ENCODE measurements around the gene PIGV.

PIGV gene

GRCh38 chr1:26787706-26788514 is at the start of gene PIGV:
PIGV (plus strand) TSS chr1:26787950; CDS start chr1:26790816, 2,866 bp downstream.
- DNase-seq = peak; percentile 76 to 87 (median 80)

- no peak for DNase-seq
Measured at GRCh38 chr1:26739329-26739914, 48.3 kb upstream of the PIGV start.

- DNase-seq = no peak
Measured at GRCh38 chr1:26740023-26740634, 47.6 kb upstream of the PIGV start.

- no peak for DNase-seq
Measured at GRCh38 chr1:26740952-26741351, 46.8 kb upstream of the PIGV start.

DNA sequence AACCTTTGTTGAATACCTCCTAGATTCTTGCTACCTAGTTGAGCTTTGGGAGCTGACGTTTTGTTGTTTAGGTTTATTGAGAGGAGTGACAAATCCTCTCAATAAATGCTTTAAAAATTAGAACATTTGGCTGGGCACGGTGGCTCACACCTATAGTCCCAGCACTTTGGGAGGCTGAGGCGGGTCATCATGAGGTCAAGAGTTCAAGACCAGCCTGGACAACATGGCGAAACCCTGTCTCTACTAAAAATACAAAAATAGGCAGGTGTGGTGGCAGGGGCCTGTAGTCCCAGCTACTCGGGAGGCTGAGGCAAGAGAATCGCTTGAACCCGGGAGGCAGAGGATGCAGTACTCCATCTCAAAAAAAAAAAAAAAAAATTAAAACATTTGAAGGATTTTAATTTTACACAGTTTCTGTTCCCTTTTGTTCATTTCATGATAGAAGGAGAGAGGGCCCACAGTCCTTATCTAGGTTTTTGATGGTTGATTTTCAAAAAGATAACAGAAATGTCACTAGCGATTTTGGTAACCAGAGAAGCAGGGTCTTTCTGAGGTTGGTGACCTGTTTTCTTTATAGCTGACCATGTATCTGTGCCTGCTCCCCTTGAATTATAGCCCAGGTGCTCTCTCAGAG is 44.2 kb upstream of the PIGV start:
- no peak for DNase-seq

GRCh38 chr1:26744075-26744959 is 43.4 kb upstream of the PIGV start:
- DNase-seq = peak; percentile 19 to 56 (median 42)

- no peak for DNase-seq
Measured at GRCh38 chr1:26745191-26745590, 42.6 kb upstream of the PIGV start.

- DNase-seq = no peak
Measured at GRCh38 chr1:26747048-26747447, 40.7 kb upstream of the PIGV start.

GRCh38 chr1:26748351-26748750 is 39.4 kb upstream of the PIGV start:
- DNase-seq = no peak

- no peak for DNase-seq
Measured at GRCh38 chr1:26749458-26749857, 38.3 kb upstream of the PIGV start.

- no peak for DNase-seq
Measured at GRCh38 chr1:26750428-26750827, 37.3 kb upstream of the PIGV start.

GRCh38 chr1:26752519-26752918 is 35.2 kb upstream of the PIGV start:
- DNase-seq = no peak

GRCh38 chr1:26754086-26754874 is 33.5 kb upstream of the PIGV start:
- DNase-seq = no peak

DNA sequence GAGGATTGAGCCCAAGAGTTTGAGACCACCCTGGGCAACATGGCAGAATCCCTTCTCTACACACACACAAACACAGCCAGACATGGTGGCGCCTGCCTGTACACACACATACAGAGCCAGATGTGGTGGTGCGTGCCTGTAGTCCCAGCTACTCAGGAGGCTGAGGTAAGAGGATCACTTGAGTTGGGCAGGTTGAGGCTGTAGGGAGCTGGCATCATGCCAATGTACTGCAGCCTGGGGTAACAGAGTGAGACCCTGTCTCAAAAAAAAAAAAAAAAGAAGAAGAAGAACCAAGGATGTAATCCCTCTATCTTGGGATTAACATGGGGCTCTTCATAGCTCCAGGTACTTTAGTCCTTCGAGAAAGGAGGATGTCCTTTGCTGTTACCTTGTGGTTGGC is 29.4 kb upstream of the PIGV start:
- DNase-seq = no peak

DNA sequence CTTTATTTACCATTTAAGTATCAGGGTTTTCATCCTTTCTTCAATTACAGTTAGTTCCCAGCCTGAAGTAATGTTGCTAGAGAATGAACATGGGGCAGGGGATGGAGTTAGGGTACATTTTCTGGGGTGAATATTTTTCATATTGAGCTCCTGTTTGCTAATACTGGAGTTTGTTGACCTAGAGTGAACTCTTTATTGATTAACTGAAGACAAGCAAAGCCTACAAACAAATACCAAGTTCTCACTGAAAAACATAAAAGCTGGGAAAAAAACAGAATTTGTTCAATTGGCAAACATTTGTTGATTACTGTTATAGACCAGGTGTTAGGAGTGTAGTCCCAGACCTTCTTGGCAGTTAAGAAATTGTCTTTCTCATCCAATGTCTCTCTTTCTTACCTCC is 28.2 kb upstream of the PIGV start:
- no peak for DNase-seq

- no peak for DNase-seq
Measured at GRCh38 chr1:26761217-26761616, 26.5 kb upstream of the PIGV start.

GRCh38 chr1:26767714-26768113 is 20.0 kb upstream of the PIGV start:
- DNase-seq = no peak

DNA sequence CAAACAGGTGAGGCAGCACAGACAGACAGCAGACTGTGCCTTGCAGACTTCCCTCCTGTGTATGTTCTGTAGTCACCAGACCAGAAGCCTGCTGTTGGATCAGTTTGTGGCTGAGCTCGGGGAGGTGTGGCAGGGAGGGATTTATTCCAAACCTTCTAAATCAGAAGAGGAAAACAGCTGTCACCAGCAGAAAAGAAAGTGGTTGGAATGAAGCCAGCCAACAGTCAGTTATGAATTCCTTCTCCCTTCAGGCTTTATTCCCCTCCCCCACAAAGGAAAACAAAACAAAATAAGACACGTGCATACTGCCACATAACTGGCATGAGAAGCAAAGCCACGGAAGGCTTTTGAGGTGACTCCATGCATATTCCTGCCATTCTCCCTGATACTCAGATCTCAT is 19.0 kb upstream of the PIGV start:
- no peak for DNase-seq

DNA sequence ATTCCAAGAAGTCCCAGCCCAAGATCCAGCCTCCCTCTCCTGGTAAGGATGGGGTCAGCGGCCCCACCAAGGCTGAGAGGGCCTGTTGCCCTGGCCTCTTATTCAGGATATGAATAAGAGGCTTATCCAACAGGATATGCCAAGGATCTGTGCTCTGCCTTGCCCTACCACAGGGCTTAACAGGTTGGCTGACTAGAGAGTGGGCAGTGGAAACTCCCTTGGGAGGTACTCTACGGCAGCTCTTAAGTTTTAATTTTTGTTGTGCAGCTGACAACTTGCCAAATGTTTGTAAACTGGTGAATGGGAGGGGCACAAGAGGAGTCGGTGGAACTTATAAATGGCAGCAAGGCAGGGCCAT is 16.5 kb upstream of the PIGV start:
- no peak for DNase-seq

- no peak for DNase-seq
Measured at GRCh38 chr1:26771643-26772321, 16.0 kb upstream of the PIGV start.

GRCh38 chr1:26772687-26773086 is 15.1 kb upstream of the PIGV start:
- DNase-seq = no peak

All from activated naive CD4-positive, alpha-beta T cell (primary cell).